WERI-Rb-1 (cell line): ENCODE measurements around the gene SECTM1.

Source experiments
- DNase-seq: peaks from one replicate; pipeline ENCODE4 v3.0.0-alpha.2; 2020
- H3K27ac ChIP-seq: fragments of 250-450 bp; sonication (Bioruptor Pico); 2 replicates; pipeline ENCODE4 v1.5.1; 2020; ENCODE audit warnings: mild to moderate bottlenecking, moderate library complexity
- H3K27me3 ChIP-seq: fragments of 250-450 bp; sonication (Bioruptor Pico); 2 replicates; pipeline ENCODE4 v1.5.1; 2021; ENCODE audit warnings: mild to moderate bottlenecking, low read depth, moderate library complexity; ENCODE audit not compliant: insufficient read depth, severe bottlenecking
- H3K36me3 ChIP-seq: fragments of 250-450 bp; sonication (Bioruptor Pico); 2 replicates; pipeline ENCODE4 v1.5.1; 2020; ENCODE audit warnings: mild to moderate bottlenecking, moderate library complexity
- H3K4me3 ChIP-seq: 2 replicates; pipeline ENCODE4 v1.5.1; 2011; ENCODE audit warnings: low read depth, mild to moderate bottlenecking, control low read depth, low read length
- H3K9me3 ChIP-seq: fragments of 250-450 bp; sonication (Bioruptor Pico); 2 replicates; pipeline ENCODE4 v1.5.1; 2021; ENCODE audit warnings: mild to moderate bottlenecking, moderate library complexity; ENCODE audit not compliant: severe bottlenecking
- TF ChIP-seq, protein P1 (sequence below): IDR thresholded peaks from 2 replicates; pipeline ENCODE4 v1.5.1; 2011; ENCODE audit warnings: low read depth, mild to moderate bottlenecking, control low read depth, inconsistent platforms, low read length

SECTM1 gene

DNA sequence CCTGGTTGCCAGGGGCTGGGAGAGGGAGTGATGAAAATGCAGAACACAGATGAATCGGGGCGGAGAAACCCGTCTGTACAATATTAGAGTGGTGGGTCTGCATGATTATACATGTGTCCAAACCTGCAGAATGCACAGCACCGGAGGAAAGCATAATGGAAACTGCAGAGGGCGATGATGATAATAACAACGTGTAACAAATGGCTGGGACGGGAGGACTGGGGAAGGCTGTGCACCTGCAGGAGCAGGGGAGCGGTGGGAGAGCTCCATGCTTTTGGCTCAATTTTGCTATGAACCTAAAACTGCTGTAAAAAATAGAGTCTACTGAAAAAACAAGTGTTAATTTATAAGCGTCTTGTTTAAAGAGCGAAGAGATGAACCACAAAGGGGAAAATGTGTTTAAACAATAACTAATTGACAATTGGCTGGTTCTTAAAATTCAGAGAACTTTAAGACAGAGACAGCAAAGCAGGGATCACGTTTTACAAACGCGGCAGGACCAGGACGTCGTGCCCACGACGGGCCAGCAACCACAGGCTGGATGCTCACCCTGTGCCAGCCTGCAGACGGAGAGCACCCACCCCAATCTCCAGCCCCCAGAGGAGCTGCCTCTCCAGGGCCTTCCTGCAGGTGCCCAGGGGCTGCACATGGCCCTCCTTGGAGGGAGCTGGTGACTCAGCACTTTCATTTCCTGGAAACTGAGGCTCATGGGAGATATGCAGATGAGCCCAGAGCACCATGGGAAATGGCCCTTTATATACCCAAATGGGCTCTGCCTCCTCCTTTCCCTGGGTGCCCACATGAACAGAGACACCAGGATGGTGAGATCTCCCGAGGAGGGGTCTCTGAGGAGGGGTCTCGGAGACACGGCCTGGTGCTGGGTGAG is 25.1 kb upstream of the SECTM1 start, which contains the start of gene TEX19:
Gene TEX19, plus strand, starts transcription at position 783 of the 886 bp plus-strand sequence. CDS start 2,904 bp downstream, outside the sequence.
- Histone ChIP-seq H3K27me3 (no peaks in the 10 kb centered on the region), H3K4me3 (no peak within 1 kb of the TSS), H3K36me3 (no peaks in the 10 kb centered on the region), H3K27ac (peak within 1 kb of the TSS; percentile 33), H3K9me3 (no peaks in the 10 kb centered on the region)
- TF ChIP-seq, protein P1, sequence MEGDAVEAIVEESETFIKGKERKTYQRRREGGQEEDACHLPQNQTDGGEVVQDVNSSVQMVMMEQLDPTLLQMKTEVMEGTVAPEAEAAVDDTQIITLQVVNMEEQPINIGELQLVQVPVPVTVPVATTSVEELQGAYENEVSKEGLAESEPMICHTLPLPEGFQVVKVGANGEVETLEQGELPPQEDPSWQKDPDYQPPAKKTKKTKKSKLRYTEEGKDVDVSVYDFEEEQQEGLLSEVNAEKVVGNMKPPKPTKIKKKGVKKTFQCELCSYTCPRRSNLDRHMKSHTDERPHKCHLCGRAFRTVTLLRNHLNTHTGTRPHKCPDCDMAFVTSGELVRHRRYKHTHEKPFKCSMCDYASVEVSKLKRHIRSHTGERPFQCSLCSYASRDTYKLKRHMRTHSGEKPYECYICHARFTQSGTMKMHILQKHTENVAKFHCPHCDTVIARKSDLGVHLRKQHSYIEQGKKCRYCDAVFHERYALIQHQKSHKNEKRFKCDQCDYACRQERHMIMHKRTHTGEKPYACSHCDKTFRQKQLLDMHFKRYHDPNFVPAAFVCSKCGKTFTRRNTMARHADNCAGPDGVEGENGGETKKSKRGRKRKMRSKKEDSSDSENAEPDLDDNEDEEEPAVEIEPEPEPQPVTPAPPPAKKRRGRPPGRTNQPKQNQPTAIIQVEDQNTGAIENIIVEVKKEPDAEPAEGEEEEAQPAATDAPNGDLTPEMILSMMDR = peak; percentile 39
- peak; percentile 61 for DNase-seq

- TF ChIP-seq, protein P1 = no peak
- no peaks in the 10 kb centered on the region for H3K27me3 ChIP-seq
- no peaks in the 10 kb centered on the region for H3K9me3 ChIP-seq
- no peaks in the 10 kb centered on the region for H3K36me3 ChIP-seq
- no peak overlapping the region; the same call in 1 of the 2 replicates for H3K27ac ChIP-seq
- H3K4me3 ChIP-seq = no peak overlapping the region
- DNase-seq = no peak
Measured at GRCh38 chr17:82357394-82357793, 23.8 kb upstream of the SECTM1 start.

- H3K27me3 ChIP-seq = no peaks in the 10 kb centered on the region
- no peaks in the 10 kb centered on the region for H3K9me3 ChIP-seq
- peak; percentile 89 for DNase-seq
- H3K4me3 ChIP-seq = no peak overlapping the region
- H3K27ac ChIP-seq = peak overlapping the region; percentile 40
- no peaks in the 10 kb centered on the region for H3K36me3 ChIP-seq
- TF ChIP-seq, protein P1 = peak; percentile 40
Measured at GRCh38 chr17:82356845-82357355, 23.3 kb upstream of the SECTM1 start.

GRCh38 chr17:82355770-82356427 is 22.3 kb upstream of the SECTM1 start:
- Histone ChIP-seq H3K27ac (no peak overlapping the region), H3K27me3 (no peaks in the 10 kb centered on the region)

DNA sequence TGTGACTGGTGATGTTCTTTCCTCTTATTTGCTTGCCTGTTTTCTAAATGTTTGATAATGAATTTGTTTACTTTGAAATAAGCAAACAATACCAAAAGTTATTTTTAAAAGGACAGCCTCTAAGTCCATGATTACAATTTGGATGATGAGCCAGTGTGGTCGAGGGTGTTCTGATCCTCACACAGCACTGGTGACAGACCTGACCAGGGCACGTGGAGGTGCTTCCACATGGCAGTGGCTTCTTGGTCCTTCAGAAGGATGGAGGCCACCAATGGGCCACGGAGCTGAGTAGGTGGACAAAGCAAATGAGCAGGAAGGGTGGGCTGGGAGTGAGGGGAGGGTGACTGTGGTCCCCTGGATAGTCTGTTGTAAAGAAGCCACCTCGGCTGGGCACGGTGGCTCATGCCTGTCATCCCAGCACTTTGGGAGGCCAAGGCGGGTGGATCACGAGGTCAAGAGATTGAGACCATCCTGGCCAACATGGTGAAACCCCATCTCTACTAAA is 21.3 kb upstream of the SECTM1 start:
- no peaks in the 10 kb centered on the region for H3K27me3 ChIP-seq
- no peaks in the 10 kb centered on the region for H3K9me3 ChIP-seq
- TF ChIP-seq, protein P1 = no peak
- no peak overlapping the region for H3K27ac ChIP-seq
- no peaks in the 10 kb centered on the region for H3K36me3 ChIP-seq
- no peak overlapping the region for H3K4me3 ChIP-seq
- no peak for DNase-seq

More at GRCh38 chr17:82355770-82356427, 22.3 kb upstream of the SECTM1 start:
- no peak overlapping the region for H3K4me3 ChIP-seq
- TF ChIP-seq, protein P1 = no peak
- H3K9me3 ChIP-seq = no peaks in the 10 kb centered on the region
- no peaks in the 10 kb centered on the region for H3K36me3 ChIP-seq
- no peak for DNase-seq
